Loucy (cell line): ENCODE results near the gene NSDHL.
"Not testable (repeated sequence)": the region's sequence is repeated elsewhere in the genome, so short reads cannot be mapped to it uniquely, and the experiment has no call there.

Source experiments
- H2AFZ ChIP-seq: fragments of 200-600 bp; sonication (generic); 2 replicates; pipeline ENCODE4 v1.6.0; 2016; ENCODE audit warnings: antibody characterized with exemption, mild to moderate bottlenecking, low read length, moderate library complexity
- H3F3A ChIP-seq: fragments of 200-600 bp; 2 replicates; pipeline ENCODE4 v1.6.0; 2016; ENCODE audit warnings: antibody characterized with exemption, low read depth, mild to moderate bottlenecking
- H3K27me3 ChIP-seq: fragments of 200-600 bp; sonication (generic); 2 replicates; pipeline ENCODE4 v1.6.1; 2014; ENCODE audit warnings: low read length, mild to moderate bottlenecking; ENCODE audit not compliant: insufficient read depth, poor library complexity, severe bottlenecking
- H3K36me3 ChIP-seq: fragments of 200-600 bp; sonication (generic); 2 replicates; pipeline ENCODE4 v1.6.1; 2016; ENCODE audit warnings: low read length; ENCODE audit not compliant: insufficient read depth
- H3K4me1 ChIP-seq: fragments of 200-600 bp; sonication (generic); 2 replicates; pipeline ENCODE4 v1.5.1; 2014; ENCODE audit warnings: low read length, mild to moderate bottlenecking; ENCODE audit not compliant: insufficient read depth, poor library complexity, severe bottlenecking
- H3K4me2 ChIP-seq: fragments of 200-600 bp; sonication (generic); 2 replicates; pipeline ENCODE4 v1.6.0; 2014; ENCODE audit warnings: antibody characterized with exemption, low read length, low read depth, mild to moderate bottlenecking; ENCODE audit not compliant: poor library complexity, severe bottlenecking
- H3K4me3 ChIP-seq: fragments of 200-600 bp; sonication (generic); 2 replicates; pipeline ENCODE4 v1.5.1; 2014; ENCODE audit warnings: low read length, mild to moderate bottlenecking, mixed read lengths; ENCODE audit not compliant: poor library complexity, severe bottlenecking
- H3K79me2 ChIP-seq: fragments of 200-600 bp; sonication (generic); 2 replicates; pipeline ENCODE4 v1.6.1; 2014; ENCODE audit warnings: low read length; ENCODE audit not compliant: insufficient read depth
- H3K9ac ChIP-seq: fragments of 200-600 bp; sonication (generic); 2 replicates; pipeline ENCODE4 v1.6.0; 2014; ENCODE audit warnings: mild to moderate bottlenecking, low read depth, low read length, moderate library complexity; ENCODE audit not compliant: poor library complexity, severe bottlenecking
- H3K9me2 ChIP-seq: fragments of 200-600 bp; sonication (generic); replicated peaks from 2 replicates; pipeline ENCODE4 v1.6.1; 2016; ENCODE audit warnings: low read depth, low read length, mixed read lengths
- H3K9me3 ChIP-seq: fragments of 200-600 bp; sonication (generic); 2 replicates; pipeline ENCODE4 v1.6.1; 2014; ENCODE audit warnings: mild to moderate bottlenecking, antibody characterized with exemption, low read length, low read depth; ENCODE audit not compliant: insufficient read depth
- H4K20me1 ChIP-seq: fragments of 200-600 bp; sonication (generic); 2 replicates; pipeline ENCODE4 v1.6.0; 2014; ENCODE audit warnings: antibody characterized with exemption, low read length, mild to moderate bottlenecking; ENCODE audit not compliant: insufficient read depth, poor library complexity, severe bottlenecking
- EZH2phosphoT487 ChIP-seq: fragments of 200-600 bp; IDR thresholded peaks from 2 replicates; pipeline ENCODE4 v1.6.1; 2018; ENCODE audit warnings: antibody characterized with exemption, mild to moderate bottlenecking, moderate library complexity, borderline replicate concordance
- TF ChIP-seq, protein P1 (sequence below): fragments of 200-600 bp; sonication (generic); conservative IDR thresholded peaks from 2 replicates; pipeline ENCODE4 v1.5.1; 2014; ENCODE audit warnings: mild to moderate bottlenecking, antibody characterized with exemption, low read length

The NSDHL gene

DNA sequence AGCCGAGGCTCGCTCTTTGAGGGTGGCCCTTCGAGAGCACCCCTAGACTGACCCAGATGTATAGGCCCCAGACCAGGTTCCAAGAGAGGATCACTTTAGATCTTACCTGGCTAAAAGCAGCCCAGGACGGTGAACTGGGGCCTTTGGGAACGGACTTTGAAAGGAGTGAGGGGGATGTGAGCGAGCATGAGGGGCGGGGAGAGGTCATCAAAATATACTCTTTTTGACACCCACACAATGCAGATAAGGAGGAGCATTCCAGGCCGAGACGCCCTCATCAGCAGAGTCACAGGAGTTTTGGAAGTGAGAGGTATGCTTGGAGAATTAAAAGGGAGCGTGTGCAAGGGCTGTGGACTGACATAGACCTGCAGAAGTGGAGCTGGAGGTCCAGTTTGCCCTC, 528 bp downstream of the NSDHL start:
- H4K20me1 ChIP-seq = peaks cover 2% of the 10 kb centered on the region
- peaks cover 35% of the 10 kb centered on the region for H3K79me2 ChIP-seq
- H3K9ac ChIP-seq = peak overlapping the region; percentile 92
- H3K4me1 ChIP-seq = peaks cover 15% of the 10 kb centered on the region
- H3K9me3 ChIP-seq = no peaks in the 10 kb centered on the region
- TF ChIP-seq EZH2phosphoT487 = no peak
- TF ChIP-seq, protein P1, sequence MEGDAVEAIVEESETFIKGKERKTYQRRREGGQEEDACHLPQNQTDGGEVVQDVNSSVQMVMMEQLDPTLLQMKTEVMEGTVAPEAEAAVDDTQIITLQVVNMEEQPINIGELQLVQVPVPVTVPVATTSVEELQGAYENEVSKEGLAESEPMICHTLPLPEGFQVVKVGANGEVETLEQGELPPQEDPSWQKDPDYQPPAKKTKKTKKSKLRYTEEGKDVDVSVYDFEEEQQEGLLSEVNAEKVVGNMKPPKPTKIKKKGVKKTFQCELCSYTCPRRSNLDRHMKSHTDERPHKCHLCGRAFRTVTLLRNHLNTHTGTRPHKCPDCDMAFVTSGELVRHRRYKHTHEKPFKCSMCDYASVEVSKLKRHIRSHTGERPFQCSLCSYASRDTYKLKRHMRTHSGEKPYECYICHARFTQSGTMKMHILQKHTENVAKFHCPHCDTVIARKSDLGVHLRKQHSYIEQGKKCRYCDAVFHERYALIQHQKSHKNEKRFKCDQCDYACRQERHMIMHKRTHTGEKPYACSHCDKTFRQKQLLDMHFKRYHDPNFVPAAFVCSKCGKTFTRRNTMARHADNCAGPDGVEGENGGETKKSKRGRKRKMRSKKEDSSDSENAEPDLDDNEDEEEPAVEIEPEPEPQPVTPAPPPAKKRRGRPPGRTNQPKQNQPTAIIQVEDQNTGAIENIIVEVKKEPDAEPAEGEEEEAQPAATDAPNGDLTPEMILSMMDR = no peak
- peak overlapping the region; percentile 88 for H3K4me2 ChIP-seq
- no peak overlapping the region for H2AFZ ChIP-seq
- H3K27me3 ChIP-seq = no peaks in the 10 kb centered on the region
- H3K4me3 ChIP-seq = peak overlapping the region; percentile 95
- H3F3A ChIP-seq = no peaks in the 10 kb centered on the region
- H3K9me2 ChIP-seq = no peaks in the 10 kb centered on the region
- no peaks in the 10 kb centered on the region for H3K36me3 ChIP-seq

DNA sequence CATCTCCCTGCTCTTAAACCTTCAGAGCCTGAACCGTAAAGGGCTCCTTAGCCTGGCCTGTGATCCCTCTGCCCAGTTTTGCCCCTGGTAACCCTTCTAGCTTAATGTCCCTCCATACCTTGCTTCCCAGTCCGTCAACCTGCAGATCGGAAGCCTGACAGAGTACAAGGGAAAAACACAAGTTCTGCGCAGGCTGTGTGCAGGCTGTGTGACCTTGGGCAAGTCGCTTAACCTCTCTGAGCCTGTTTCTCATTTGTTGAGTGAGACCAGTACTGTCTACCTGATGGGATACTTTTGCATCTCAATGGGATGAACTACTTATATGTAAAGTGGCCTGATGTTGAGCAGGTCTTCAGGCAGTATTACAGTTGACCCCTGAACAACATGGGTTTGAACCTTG, 1.7 kb downstream of the NSDHL start:
- H3K36me3 ChIP-seq = no peaks in the 10 kb centered on the region
- peaks cover 35% of the 10 kb centered on the region for H3K79me2 ChIP-seq
- peaks cover 15% of the 10 kb centered on the region for H3K4me1 ChIP-seq
- no peaks in the 10 kb centered on the region for H3F3A ChIP-seq
- TF ChIP-seq, protein P1 = no peak
- no peak for TF ChIP-seq EZH2phosphoT487
- no peaks in the 10 kb centered on the region for H3K9me3 ChIP-seq
- H3K27me3 ChIP-seq = no peaks in the 10 kb centered on the region
- H3K4me2 ChIP-seq = peak overlapping the region; percentile 88
- H3K9ac ChIP-seq = peak overlapping the region; percentile 36
- H3K9me2 ChIP-seq = no peaks in the 10 kb centered on the region
- H3K4me3 ChIP-seq = peak overlapping the region; percentile 95
- H2AFZ ChIP-seq = no peak overlapping the region
- H4K20me1 ChIP-seq = peaks cover 2% of the 10 kb centered on the region

DNA sequence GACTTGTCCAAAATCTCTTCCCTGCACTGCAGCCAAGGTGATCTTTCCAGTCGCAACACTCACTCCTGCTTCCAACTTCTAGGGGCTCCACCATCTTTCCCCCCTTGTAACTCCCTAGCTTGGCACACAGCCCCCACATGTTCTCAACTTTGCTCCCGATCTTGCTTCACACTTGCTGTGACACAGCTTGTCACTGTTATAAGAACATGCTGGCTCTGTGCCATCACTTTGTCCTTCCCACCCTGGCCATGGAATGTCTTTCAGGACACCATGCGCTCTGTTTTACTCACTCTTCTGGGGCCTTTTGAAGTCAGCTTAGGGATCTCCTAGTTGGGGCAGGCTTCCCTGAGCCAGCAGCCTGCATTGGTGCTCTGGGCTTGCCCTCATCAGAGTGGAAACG, 2.5 kb downstream of the NSDHL start:
- Histone ChIP-seq H3K4me1 (peaks cover 15% of the 10 kb centered on the region), H3K9me2 (no peaks in the 10 kb centered on the region), H3K9me3 (no peaks in the 10 kb centered on the region), H3K36me3 (no peaks in the 10 kb centered on the region), H4K20me1 (peaks cover 2% of the 10 kb centered on the region), H3K27me3 (no peaks in the 10 kb centered on the region), H3K9ac (peak overlapping the region; percentile 17), H3K4me3 (no peak overlapping the region), H3F3A (no peaks in the 10 kb centered on the region), H3K79me2 (peaks cover 35% of the 10 kb centered on the region), H2AFZ (no peak overlapping the region), H3K4me2 (peak overlapping the region; percentile 88)
- TF ChIP-seq, protein P1 = no peak
- TF ChIP-seq EZH2phosphoT487 = no peak

DNA sequence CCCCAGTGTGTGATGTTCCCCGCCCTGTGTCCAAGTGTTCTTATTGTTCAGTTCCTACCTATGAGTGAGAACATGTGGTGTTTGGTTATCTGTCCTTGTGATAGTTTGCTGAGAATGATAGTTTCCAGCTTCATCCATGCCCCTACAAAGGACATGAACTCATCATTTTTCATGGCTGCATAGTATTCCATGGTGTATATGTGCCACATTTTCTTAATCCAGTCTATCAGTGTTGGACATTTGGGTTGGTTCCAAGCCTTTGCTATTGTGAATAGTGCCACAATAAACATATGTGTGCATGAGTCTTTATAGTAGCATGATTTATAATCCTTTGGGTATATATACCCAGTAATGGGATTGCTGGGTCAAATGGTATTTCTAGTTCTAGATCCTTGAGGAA, 4.6 kb downstream of the NSDHL start:
- H3K9me2 ChIP-seq, H3K4me3 ChIP-seq, H3K9me3 ChIP-seq, H4K20me1 ChIP-seq, H2AFZ ChIP-seq, H3K36me3 ChIP-seq, H3K4me1 ChIP-seq, H3F3A ChIP-seq, H3K9ac ChIP-seq, H3K27me3 ChIP-seq, H3K4me2 ChIP-seq: not testable (repeated sequence)
- peaks cover 38% of the 10 kb centered on the region for H3K79me2 ChIP-seq
